IMR-90 (cell line): ENCODE results near the gene PABPC1L. TPM values are rescaled to one million over a fixed set of nuclear protein-coding genes. Genes with fewer than 3 reads are reported as not detected.

Experiments used
- ATAC-seq: fragments of 200-7000 bp; cut with Tn5 transposase; 2 replicates; pipeline ENCODE4 v1.9.1; 2020; ENCODE audit warnings: low read depth, mild to moderate bottlenecking, moderate library complexity
- BruUV-seq: library from RNA; stranded (reverse); fragments of 400-500 nt; replicated peaks from 2 replicates; lab custom pipeline; 2021; lab: Mats Ljungman, UMichigan
- CTCF ChIA-PET: fragments of 300-600 bp; formaldehyde crosslinking; extraction: SDS; loops from one replicate; lab custom pipeline; 2021; ENCODE audit warnings: antibody characterized with exemption; lab: Yijun Ruan, JAX
- POLR2A ChIA-PET: fragments of 300-600 bp; sonication (Branson Sonifier 250); formaldehyde crosslinking; loops from one replicate; lab custom pipeline; 2022; ENCODE audit warnings: antibody characterized with exemption; ENCODE audit not compliant: unreplicated experiment; lab: Charles Lee
- DNase-seq: peaks from one replicate; pipeline ENCODE4 v3.0.0; 2013
- H2AFZ ChIP-seq: replicated peaks from 2 replicates; pipeline ENCODE3; 2013; ENCODE audit warnings: low read length, mild to moderate bottlenecking; ENCODE audit not compliant: poor library complexity
- H2AK5ac ChIP-seq: 2 replicates; pipeline ENCODE4 v1.6.1; 2013; ENCODE audit warnings: low read depth, low read length, inconsistent platforms
- H2AK9ac ChIP-seq: replicated peaks from 2 replicates; pipeline ENCODE3; 2013; ENCODE audit warnings: mild to moderate bottlenecking, low read depth, low read length, moderate library complexity; ENCODE audit not compliant: poor library complexity
- H2BK120ac ChIP-seq: 2 replicates; pipeline ENCODE4 v1.6.1; 2013; ENCODE audit warnings: low read depth, low read length, inconsistent platforms
- H2BK15ac ChIP-seq: 3 replicates; pipeline ENCODE4 v1.6.1; 2013; ENCODE audit warnings: low read depth, low read length, inconsistent platforms
- H2BK20ac ChIP-seq: 2 replicates; pipeline ENCODE4 v1.6.1; 2013; ENCODE audit warnings: low read depth, mild to moderate bottlenecking, inconsistent platforms, low read length, moderate library complexity
- H2BK5ac ChIP-seq: 2 replicates; pipeline ENCODE4 v1.6.1; 2013; ENCODE audit warnings: mild to moderate bottlenecking, low read depth, low read length, inconsistent platforms; ENCODE audit not compliant: poor library complexity, severe bottlenecking
- H3K14ac ChIP-seq: replicated peaks from 2 replicates; pipeline ENCODE4 v1.6.1; 2013; ENCODE audit warnings: low read depth, low read length, inconsistent platforms
- H3K18ac ChIP-seq: 2 replicates; pipeline ENCODE4 v1.6.1; 2013; ENCODE audit warnings: low read depth, low read length, control low read depth
- H3K23ac ChIP-seq: 2 replicates; pipeline ENCODE4 v1.6.1; 2013; ENCODE audit warnings: low read depth, low read length, inconsistent platforms
- H3K27ac ChIP-seq: 2 replicates; pipeline ENCODE4 v1.5.1; 2013; ENCODE audit warnings: mild to moderate bottlenecking, control low read depth, low read length; ENCODE audit not compliant: insufficient read depth
- H3K27me3 ChIP-seq: 2 replicates; pipeline ENCODE4 v1.6.1; 2013; ENCODE audit warnings: low read length; ENCODE audit not compliant: control insufficient read depth, insufficient read depth
- H3K36me3 ChIP-seq: 2 replicates; pipeline ENCODE4 v1.6.1; 2013; ENCODE audit warnings: low read length, mixed read lengths; ENCODE audit not compliant: control insufficient read depth, insufficient read depth
- H3K4ac ChIP-seq: 2 replicates; pipeline ENCODE4 v1.6.1; 2013; ENCODE audit warnings: low read depth, low read length, inconsistent platforms
- H3K4me1 ChIP-seq: 2 replicates; pipeline ENCODE4 v1.6.1; 2013; ENCODE audit warnings: low read length, mixed read lengths; ENCODE audit not compliant: control insufficient read depth, insufficient read depth
- H3K4me2 ChIP-seq: 2 replicates; pipeline ENCODE4 v1.6.1; 2013; ENCODE audit warnings: low read depth, mild to moderate bottlenecking, control low read depth, low read length, moderate library complexity
- H3K4me3 ChIP-seq: 2 replicates; pipeline ENCODE4 v1.5.1; 2013; ENCODE audit warnings: low read depth, mild to moderate bottlenecking, control low read depth, low read length, moderate library complexity; ENCODE audit not compliant: insufficient read depth
- H3K56ac ChIP-seq: 2 replicates; pipeline ENCODE4 v1.6.1; 2013; ENCODE audit warnings: low read length, inconsistent platforms; ENCODE audit not compliant: insufficient read depth; ENCODE audit errors: extremely low read depth
- H3K79me1 ChIP-seq, 2 experiments: 2 replicates each; pipeline ENCODE4 v1.6.1; 2013; ENCODE audit warnings: low read length in 2 of 2, inconsistent platforms in 1 of 2, low read depth in 1 of 2
- H3K9ac ChIP-seq: 2 replicates; pipeline ENCODE4 v1.6.1; 2013; ENCODE audit warnings: low read depth, low read length, control low read depth
- H3K9me1 ChIP-seq: 2 replicates; pipeline ENCODE4 v1.6.1; 2013; ENCODE audit warnings: low read length, inconsistent platforms; ENCODE audit not compliant: insufficient read depth
- H3K9me3 ChIP-seq: 2 replicates; pipeline ENCODE4 v1.6.1; 2013; ENCODE audit warnings: low read length; ENCODE audit not compliant: control insufficient read depth, insufficient read depth
- H4K20me1 ChIP-seq: 2 replicates; pipeline ENCODE4 v1.6.1; 2013; ENCODE audit warnings: low read length, inconsistent platforms; ENCODE audit not compliant: insufficient read depth
- H4K5ac ChIP-seq: 2 replicates; pipeline ENCODE4 v1.6.1; 2013; ENCODE audit warnings: mild to moderate bottlenecking, low read depth, low read length, control low read depth
- H4K8ac ChIP-seq, 2 experiments: 2 replicates each; pipeline ENCODE4 v1.6.1; 2013; ENCODE audit warnings: low read depth in 2 of 2, low read length in 2 of 2, control low read depth in 1 of 2, inconsistent platforms in 1 of 2
- H4K91ac ChIP-seq: 2 replicates; pipeline ENCODE4 v1.6.1; 2013; ENCODE audit warnings: low read depth, low read length, inconsistent platforms; ENCODE audit not compliant: insufficient read depth
- BHLHE40 ChIP-seq: fragments of 150-350 bp; IDR thresholded peaks from 2 replicates; pipeline ENCODE4 v1.6.1; 2016; ENCODE audit warnings: mild to moderate bottlenecking, low read depth, low read length
- CEBPB ChIP-seq: IDR thresholded peaks from 2 replicates; pipeline ENCODE4 v1.6.1; 2012; ENCODE audit warnings: low read depth, low read length, improper control_type of control experiment
- CHD1 ChIP-seq: IDR thresholded peaks from 2 replicates; pipeline ENCODE4 v1.6.1; 2012; ENCODE audit warnings: low read depth, low read length, improper control_type of control experiment
- FOS ChIP-seq: fragments of 150-350 bp; IDR thresholded peaks from 2 replicates; pipeline ENCODE4 v1.6.1; 2016; ENCODE audit warnings: low read depth, low read length
- MAZ ChIP-seq: IDR thresholded peaks from 2 replicates; pipeline ENCODE4 v1.6.1; 2012; ENCODE audit warnings: low read depth, mild to moderate bottlenecking, low read length, improper control_type of control experiment, moderate library complexity, borderline replicate concordance
- MXI1 ChIP-seq: IDR thresholded peaks from 2 replicates; pipeline ENCODE4 v1.6.1; 2012; ENCODE audit warnings: low read depth, mild to moderate bottlenecking, low read length, moderate library complexity, borderline replicate concordance
- NFE2L2 ChIP-seq: fragments of 150-350 bp; IDR thresholded peaks from 2 replicates; pipeline ENCODE4 v1.6.1; 2016; ENCODE audit warnings: low read depth, mild to moderate bottlenecking, low read length
- POLR2A ChIP-seq: IDR thresholded peaks from 2 replicates; pipeline ENCODE4 v1.6.1; 2012; ENCODE audit warnings: mild to moderate bottlenecking, low read depth, low read length
- RAD21 ChIP-seq: IDR thresholded peaks from 2 replicates; pipeline ENCODE4 v1.6.1; 2012; ENCODE audit warnings: low read length, improper control_type of control experiment
- RCOR1 ChIP-seq: IDR thresholded peaks from 2 replicates; pipeline ENCODE4 v1.6.1; 2012; ENCODE audit warnings: mild to moderate bottlenecking, low read length, improper control_type of control experiment; ENCODE audit not compliant: insufficient replicate concordance
- RFX5 ChIP-seq: IDR thresholded peaks from 2 replicates; pipeline ENCODE4 v1.8.0; 2012; ENCODE audit warnings: low read depth, mild to moderate bottlenecking, low read length, moderate library complexity
- SMC3 ChIP-seq: fragments of 150-350 bp; IDR thresholded peaks from 2 replicates; pipeline ENCODE4 v1.6.1; 2016; ENCODE audit warnings: low read depth, mild to moderate bottlenecking, antibody characterized with exemption, low read length, moderate library complexity
- WGBS, 2 experiments: methylation state at CpG; one replicate each; pipeline versions ENCODE4 v1.1.5 to v1.1.7; 2013; ENCODE audit warnings: missing lambda C conversion rate in 2 of 2; ENCODE audit not compliant: insufficient read length in 1 of 2; ENCODE audit errors: extremely low coverage in 2 of 2; 5-methylcytosine and 5-hydroxymethylcytosine counted together
- dilution Hi-C: fragments of 300-500 bp; cut with HindIII; formaldehyde crosslinking; loops from one replicate; pipeline ENCODE4 v1.14.3; 2018; ENCODE audit warnings: low sequenced_read_pairs; ENCODE audit not compliant: unreplicated experiment
- in situ Hi-C: fragments of 300-500 bp; cut with MboI; formaldehyde crosslinking; loops from 3 replicates; pipeline ENCODE4 v1.14.3; 2019; ENCODE audit warnings: low sequenced_read_pairs, inconsistent platforms, mixed read lengths
- intact Hi-C: fragments of 100-400 bp; cut with micrococcal nuclease; formaldehyde crosslinking; loops from 2 replicates; pipeline ENCODE4 v1.10.0; 2022
- polyA plus RNA-seq, 3 experiments: library from polyadenylated mRNA; depleted of rRNA; stranded (reverse); fragments of >200 nt; gene quantifications; 2 replicates each; pipeline ENCODE4 v1.2.3, GENCODE V29; 2012; ENCODE audit warnings: low replicate concordance in 1 of 3
- total RNA-seq: library from RNA; depleted of rRNA; stranded (reverse); fragments of >200 nt; gene quantifications from 2 replicates; pipeline ENCODE4 v1.2.3, GENCODE V29; 2012
- TF ChIP-seq, protein P1 (sequence below): conservative IDR thresholded peaks from 2 replicates; pipeline ENCODE4 v1.5.1; 2012; ENCODE audit warnings: mild to moderate bottlenecking, low read depth, low read length, improper control_type of control experiment
- TF ChIP-seq, protein P2 (sequence below): fragments of 150-350 bp; IDR thresholded peaks from 2 replicates; pipeline ENCODE4 v1.6.1; 2017; ENCODE audit warnings: mild to moderate bottlenecking, antibody characterized with exemption, low read length, low read depth
- TF ChIP-seq, protein P3 (sequence below): fragments of 150-350 bp; IDR thresholded peaks from 2 replicates; pipeline ENCODE4 v1.6.1; 2016; ENCODE audit warnings: low read depth, mild to moderate bottlenecking, low read length, moderate library complexity, borderline replicate concordance

PABPC1L gene
- total and polyA plus RNA-seq, 2 of the 4 experiments (the other 2 are of a cell fraction) = 6.1 to 82.4 TPM

DNA sequence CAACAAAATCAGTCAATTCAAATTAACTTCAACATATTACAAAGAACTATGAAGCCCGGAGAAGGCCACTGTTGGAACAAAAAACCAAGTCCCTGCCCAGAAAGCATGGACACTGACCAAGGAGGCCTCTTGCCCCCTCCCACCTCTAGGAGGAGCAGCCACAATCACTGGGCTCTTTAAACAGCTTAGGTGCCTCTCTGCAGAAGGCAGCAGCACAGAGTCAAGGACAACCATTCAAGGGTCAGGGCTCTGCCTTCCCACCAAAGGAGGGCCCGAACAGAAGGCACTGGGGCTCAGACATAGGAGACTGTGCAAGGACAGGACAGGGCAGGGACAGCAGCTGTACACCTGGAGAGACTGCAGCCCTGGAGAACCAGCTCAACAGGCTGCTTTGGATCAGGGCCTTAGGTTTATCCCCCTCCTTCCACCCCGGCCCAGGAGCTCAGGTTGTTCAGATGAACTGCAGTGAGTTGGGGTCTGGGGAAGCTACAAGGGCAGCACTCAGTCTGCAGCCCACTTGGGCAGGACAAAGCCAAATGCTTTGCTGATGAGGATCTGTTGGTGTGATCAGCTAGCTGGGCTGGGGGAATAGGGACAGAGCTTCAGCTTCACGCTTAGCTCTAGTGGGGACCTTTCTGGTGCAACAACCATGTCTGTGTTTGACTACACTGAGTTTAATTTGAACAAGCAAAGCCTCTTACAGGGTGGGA lies 32.6 kb downstream of the PABPC1L start:
- H2BK120ac ChIP-seq = no peak overlapping the region
- 88% methylated on average over 2 of the region's 4 CpGs; no CpG with 5 or more reads in 1 of the 2 experiments for WGBS, 2 experiments
- POLR2A ChIA-PET = interaction anchor here (0.6 kb wide), 1 partner anchor 307 kb away, joined by 4 read pairs; no protein-coding TSS in a partner anchor
- TF ChIP-seq MAZ (no peak), NFE2L2 (no peak), CEBPB (no peak), BHLHE40 (no peak), RAD21 (no peak), POLR2A (no peak), SMC3 (no peak), FOS (no peak), CHD1 (no peak), RCOR1 (no peak), MXI1 (no peak), RFX5 (no peak)
- TF ChIP-seq, protein P1, sequence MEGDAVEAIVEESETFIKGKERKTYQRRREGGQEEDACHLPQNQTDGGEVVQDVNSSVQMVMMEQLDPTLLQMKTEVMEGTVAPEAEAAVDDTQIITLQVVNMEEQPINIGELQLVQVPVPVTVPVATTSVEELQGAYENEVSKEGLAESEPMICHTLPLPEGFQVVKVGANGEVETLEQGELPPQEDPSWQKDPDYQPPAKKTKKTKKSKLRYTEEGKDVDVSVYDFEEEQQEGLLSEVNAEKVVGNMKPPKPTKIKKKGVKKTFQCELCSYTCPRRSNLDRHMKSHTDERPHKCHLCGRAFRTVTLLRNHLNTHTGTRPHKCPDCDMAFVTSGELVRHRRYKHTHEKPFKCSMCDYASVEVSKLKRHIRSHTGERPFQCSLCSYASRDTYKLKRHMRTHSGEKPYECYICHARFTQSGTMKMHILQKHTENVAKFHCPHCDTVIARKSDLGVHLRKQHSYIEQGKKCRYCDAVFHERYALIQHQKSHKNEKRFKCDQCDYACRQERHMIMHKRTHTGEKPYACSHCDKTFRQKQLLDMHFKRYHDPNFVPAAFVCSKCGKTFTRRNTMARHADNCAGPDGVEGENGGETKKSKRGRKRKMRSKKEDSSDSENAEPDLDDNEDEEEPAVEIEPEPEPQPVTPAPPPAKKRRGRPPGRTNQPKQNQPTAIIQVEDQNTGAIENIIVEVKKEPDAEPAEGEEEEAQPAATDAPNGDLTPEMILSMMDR = no peak
- TF ChIP-seq, protein P2, sequence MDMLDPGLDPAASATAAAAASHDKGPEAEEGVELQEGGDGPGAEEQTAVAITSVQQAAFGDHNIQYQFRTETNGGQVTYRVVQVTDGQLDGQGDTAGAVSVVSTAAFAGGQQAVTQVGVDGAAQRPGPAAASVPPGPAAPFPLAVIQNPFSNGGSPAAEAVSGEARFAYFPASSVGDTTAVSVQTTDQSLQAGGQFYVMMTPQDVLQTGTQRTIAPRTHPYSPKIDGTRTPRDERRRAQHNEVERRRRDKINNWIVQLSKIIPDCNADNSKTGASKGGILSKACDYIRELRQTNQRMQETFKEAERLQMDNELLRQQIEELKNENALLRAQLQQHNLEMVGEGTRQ = no peak
- TF ChIP-seq, protein P3, sequence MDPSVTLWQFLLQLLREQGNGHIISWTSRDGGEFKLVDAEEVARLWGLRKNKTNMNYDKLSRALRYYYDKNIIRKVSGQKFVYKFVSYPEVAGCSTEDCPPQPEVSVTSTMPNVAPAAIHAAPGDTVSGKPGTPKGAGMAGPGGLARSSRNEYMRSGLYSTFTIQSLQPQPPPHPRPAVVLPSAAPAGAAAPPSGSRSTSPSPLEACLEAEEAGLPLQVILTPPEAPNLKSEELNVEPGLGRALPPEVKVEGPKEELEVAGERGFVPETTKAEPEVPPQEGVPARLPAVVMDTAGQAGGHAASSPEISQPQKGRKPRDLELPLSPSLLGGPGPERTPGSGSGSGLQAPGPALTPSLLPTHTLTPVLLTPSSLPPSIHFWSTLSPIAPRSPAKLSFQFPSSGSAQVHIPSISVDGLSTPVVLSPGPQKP = no peak

More for the DNA sequence above, 32.6 kb downstream of the PABPC1L start:
- Histone ChIP-seq H3K36me3 (peaks cover 41% of the 10 kb centered on the region), H3K4ac (no peak overlapping the region), H3K27me3 (no peaks in the 10 kb centered on the region), H2AK9ac (no peak overlapping the region), H3K23ac (no peak overlapping the region), H3K9me3 (no peaks in the 10 kb centered on the region), H4K91ac (no peak overlapping the region), H3K9ac (no peak overlapping the region), H3K27ac (no peak overlapping the region), H3K79me1 (peaks cover 0 to 8% of the 10 kb centered on the region in 2 experiments; a peak in 1 of 4 replicates), H3K18ac (no peak overlapping the region), H2BK20ac (no peak overlapping the region), H3K4me2 (no peak overlapping the region), H3K4me3 (no peak overlapping the region), H3K14ac (no peak overlapping the region), H2BK5ac (no peak overlapping the region), H2AK5ac (no peak overlapping the region), H4K5ac (no peak overlapping the region), H4K8ac (no peak overlapping the region), H4K20me1 (no peaks in the 10 kb centered on the region), H3K4me1 (peaks cover 2% of the 10 kb centered on the region; the same call in 1 of the 2 replicates), H3K9me1 (peaks cover 6% of the 10 kb centered on the region; the same call in 1 of the 2 replicates), H3K56ac (no peak overlapping the region), H2AFZ (no peak overlapping the region), H2BK15ac (no peak overlapping the region)
- in situ Hi-C loops = no loop called here
- DNase-seq (no peak), ATAC-seq (no peak)
- TSS peak; percentile 83 for BruUV-seq
- CTCF ChIA-PET = interaction anchor here (0.9 kb wide), 1 partner anchor 351 kb away, joined by 3 read pairs; no protein-coding TSS in a partner anchor
- dilution Hi-C loops = no loop called here
- intact Hi-C loops = no loop called here
